HUES64 (cell line): ENCODE results near the gene LDLRAD4.

Experiments
- H3K27ac ChIP-seq: 2 replicates; pipeline ENCODE4 v1.7.0; 2013; ENCODE audit warnings: low read depth, low read length, inconsistent platforms
- H3K27me3 ChIP-seq: 2 replicates; pipeline ENCODE4 v1.6.1; 2013; ENCODE audit warnings: mild to moderate bottlenecking, low read length; ENCODE audit not compliant: insufficient read depth
- H3K36me3 ChIP-seq: 2 replicates; pipeline ENCODE4 v1.6.1; 2013; ENCODE audit warnings: mild to moderate bottlenecking, low read length; ENCODE audit not compliant: insufficient read depth
- H3K4me1 ChIP-seq: 2 replicates; pipeline ENCODE4 v1.6.1; 2013; ENCODE audit warnings: mild to moderate bottlenecking, low read length, moderate library complexity; ENCODE audit not compliant: insufficient read depth
- H3K4me3 ChIP-seq: 2 replicates; pipeline ENCODE4 v1.5.1; 2013; ENCODE audit warnings: mild to moderate bottlenecking, low read length, moderate library complexity
- H3K9ac ChIP-seq: 2 replicates; pipeline ENCODE4 v1.6.1; 2013; ENCODE audit warnings: mild to moderate bottlenecking, low read depth, low read length
- H3K9me3 ChIP-seq: 2 replicates; pipeline ENCODE4 v1.6.1; 2013; ENCODE audit warnings: low read depth, low read length; ENCODE audit not compliant: insufficient read depth
- WGBS: fragments of 150-250, 120-280 bp; methylation state at CpG from one replicate; pipeline ENCODE4 v1.1.7; 2013; ENCODE audit warnings: missing lambda C conversion rate; 5-methylcytosine and 5-hydroxymethylcytosine counted together

Gene LDLRAD4

DNA sequence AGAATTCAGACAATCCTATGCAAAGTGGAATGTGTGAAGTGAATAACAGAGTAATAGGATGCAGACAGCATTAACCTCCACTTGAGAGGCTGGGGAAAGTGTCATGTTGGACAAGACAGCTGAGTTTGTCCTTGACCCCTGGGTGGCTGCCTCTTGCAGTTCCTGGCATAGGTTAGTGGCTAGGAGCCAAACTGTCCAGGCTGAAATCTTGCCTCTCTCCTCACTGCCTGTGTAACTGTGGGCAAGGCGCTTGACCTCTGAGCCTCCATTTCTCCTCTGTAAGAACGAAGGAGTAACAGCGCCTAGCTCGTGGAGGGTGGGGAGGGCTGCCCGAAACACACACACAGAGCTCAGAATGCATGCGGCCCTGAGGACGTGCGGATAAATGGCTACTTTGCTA is 34.8 kb upstream of the LDLRAD4 start:
- Histone ChIP-seq H3K4me1 (0 out of 2 replicates have a peak, but pooled peaks cover 3% of the 10 kb centered on the region), H3K36me3 (no peaks in the 10 kb centered on the region), H3K27me3 (no peaks in the 10 kb centered on the region), H3K4me3 (no peak overlapping the region), H3K9ac (no peak overlapping the region), H3K9me3 (no peaks in the 10 kb centered on the region), H3K27ac (no peak overlapping the region)
- WGBS: 96% methylated on average over 8 of the region's 8 CpGs

DNA sequence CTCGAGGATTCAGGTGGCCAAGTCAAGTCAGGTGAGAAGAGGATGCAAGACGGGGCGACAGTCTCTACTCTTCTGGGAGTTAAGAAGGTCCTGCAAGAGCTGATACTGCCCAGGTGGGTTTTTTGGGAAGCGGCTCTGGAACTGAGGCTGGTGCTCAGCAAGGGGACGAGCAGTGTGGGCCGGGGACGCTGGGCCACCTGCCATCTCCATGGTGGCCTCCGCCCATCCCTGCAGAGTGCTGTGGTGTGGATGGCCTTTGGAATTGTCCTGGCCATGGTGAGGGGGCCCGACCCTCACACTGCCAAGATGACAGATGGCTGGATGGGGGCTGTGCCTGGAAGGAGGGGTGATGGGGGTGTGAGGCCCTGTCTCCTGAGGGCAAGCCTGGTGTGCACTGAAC is 34.2 kb upstream of the LDLRAD4 start:
- no peak overlapping the region for H3K27ac ChIP-seq
- no peak overlapping the region for H3K9ac ChIP-seq
- H3K4me1 ChIP-seq: 0 out of 2 replicates have a peak, but pooled peaks cover 3% of the 10 kb centered on the region
- no peaks in the 10 kb centered on the region for H3K36me3 ChIP-seq
- H3K27me3 ChIP-seq: no peaks in the 10 kb centered on the region
- H3K9me3 ChIP-seq: no peaks in the 10 kb centered on the region
- H3K4me3 ChIP-seq: no peak overlapping the region
- WGBS: 97% methylated on average over 9 of the region's 9 CpGs

- Histone ChIP-seq H3K4me3 (no peak overlapping the region), H3K9me3 (no peaks in the 10 kb centered on the region), H3K27ac (no peak overlapping the region), H3K4me1 (0 out of 2 replicates have a peak, but pooled peaks cover 2% of the 10 kb centered on the region), H3K27me3 (no peaks in the 10 kb centered on the region), H3K36me3 (no peaks in the 10 kb centered on the region), H3K9ac (no peak overlapping the region)
- WGBS: 89% methylated on average over 8 of the region's 8 CpGs
Measured at GRCh38 chr18:13185675-13186198, 32.8 kb upstream of the LDLRAD4 start.

GRCh38 chr18:13186687-13187086 is 31.9 kb upstream of the LDLRAD4 start:
- H3K36me3 ChIP-seq: no peaks in the 10 kb centered on the region
- H3K27ac ChIP-seq: no peak overlapping the region
- no peaks in the 10 kb centered on the region for H3K27me3 ChIP-seq
- no peaks in the 10 kb centered on the region for H3K9me3 ChIP-seq
- H3K4me3 ChIP-seq: no peak overlapping the region
- H3K4me1 ChIP-seq: peaks cover 4% of the 10 kb centered on the region; the same call in 1 of the 2 replicates
- no peak overlapping the region for H3K9ac ChIP-seq
- 80% methylated on average over 6 of the region's 6 CpGs for WGBS

- Histone ChIP-seq H3K9me3 (no peaks in the 10 kb centered on the region), H3K9ac (no peak overlapping the region), H3K27ac (no peak overlapping the region), H3K27me3 (no peaks in the 10 kb centered on the region), H3K4me3 (no peak overlapping the region), H3K4me1 (peaks cover 4% of the 10 kb centered on the region; the same call in 1 of the 2 replicates), H3K36me3 (no peaks in the 10 kb centered on the region)
- 94% methylated on average over 4 of the region's 4 CpGs for WGBS
Measured at GRCh38 chr18:13187498-13187897, 31.1 kb upstream of the LDLRAD4 start.

DNA sequence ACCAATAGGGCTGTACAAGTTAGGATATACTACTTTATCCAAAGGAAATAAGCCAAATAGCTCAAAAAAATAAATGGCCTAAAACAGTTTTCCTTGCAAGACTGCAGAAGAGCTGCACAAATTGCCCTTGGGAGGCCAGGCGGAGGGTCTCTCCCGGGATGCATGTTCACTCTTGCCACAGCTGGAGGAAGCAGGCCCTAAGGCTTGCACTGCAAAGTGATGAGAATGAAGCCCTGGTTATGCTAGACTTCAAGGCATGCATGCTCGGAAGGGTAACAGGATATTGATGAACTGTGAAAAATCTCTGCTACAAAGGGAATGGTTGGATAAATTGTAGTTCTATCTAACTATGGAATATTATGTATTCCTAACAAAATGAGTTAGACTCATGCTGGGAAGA is 27.5 kb upstream of the LDLRAD4 start:
- Histone ChIP-seq H3K4me1 (peaks cover 4% of the 10 kb centered on the region; the same call in 1 of the 2 replicates), H3K27ac (no peak overlapping the region), H3K27me3 (no peaks in the 10 kb centered on the region), H3K36me3 (no peaks in the 10 kb centered on the region), H3K9me3 (no peaks in the 10 kb centered on the region), H3K9ac (no peak overlapping the region), H3K4me3 (no peak overlapping the region)
- WGBS: 75% methylated on average over 3 of the region's 3 CpGs

- Histone ChIP-seq H3K27me3 (no peaks in the 10 kb centered on the region), H3K27ac (no peak overlapping the region), H3K4me1 (peaks cover 4% of the 10 kb centered on the region; the same call in 1 of the 2 replicates), H3K9me3 (no peaks in the 10 kb centered on the region), H3K36me3 (no peaks in the 10 kb centered on the region), H3K4me3 (no peak overlapping the region), H3K9ac (no peak overlapping the region)
- 72% methylated on average over 6 of the region's 7 CpGs for WGBS
Measured at GRCh38 chr18:13191779-13192178, 26.8 kb upstream of the LDLRAD4 start.

GRCh38 chr18:13192970-13193369 is 25.6 kb upstream of the LDLRAD4 start:
- no peaks in the 10 kb centered on the region for H3K36me3 ChIP-seq
- no peak overlapping the region for H3K27ac ChIP-seq
- no peak overlapping the region for H3K9ac ChIP-seq
- H3K4me3 ChIP-seq: no peak overlapping the region
- no peaks in the 10 kb centered on the region for H3K27me3 ChIP-seq
- H3K9me3 ChIP-seq: no peaks in the 10 kb centered on the region
- WGBS: no CpG with 5 or more reads among the region's 2 CpGs
- peaks cover 4% of the 10 kb centered on the region; the same call in 1 of the 2 replicates for H3K4me1 ChIP-seq

- no peak overlapping the region for H3K9ac ChIP-seq
- WGBS: 96% methylated on average over 2 of the region's 2 CpGs
Measured at GRCh38 chr18:13194239-13194638, 24.3 kb upstream of the LDLRAD4 start.

GRCh38 chr18:13198701-13199100 is 19.9 kb upstream of the LDLRAD4 start:
- Histone ChIP-seq H3K27me3 (no peaks in the 10 kb centered on the region), H3K27ac (no peak overlapping the region), H3K9me3 (peaks cover 17% of the 10 kb centered on the region), H3K4me1 (no peaks in the 10 kb centered on the region), H3K36me3 (no peaks in the 10 kb centered on the region), H3K9ac (no peak overlapping the region), H3K4me3 (no peak overlapping the region)
- 94% methylated on average over 2 of the region's 2 CpGs for whole genome bisulfite sequencing

More at GRCh38 chr18:13194239-13194638, 24.3 kb upstream of the LDLRAD4 start:
- H3K4me3 ChIP-seq: no peak overlapping the region
- H3K9me3 ChIP-seq: peaks cover 5% of the 10 kb centered on the region; the same call in 1 of the 2 replicates
- no peaks in the 10 kb centered on the region for H3K27me3 ChIP-seq
- H3K36me3 ChIP-seq: no peaks in the 10 kb centered on the region
- H3K4me1 ChIP-seq: peaks cover 4% of the 10 kb centered on the region; the same call in 1 of the 2 replicates
- no peak overlapping the region for H3K27ac ChIP-seq

DNA sequence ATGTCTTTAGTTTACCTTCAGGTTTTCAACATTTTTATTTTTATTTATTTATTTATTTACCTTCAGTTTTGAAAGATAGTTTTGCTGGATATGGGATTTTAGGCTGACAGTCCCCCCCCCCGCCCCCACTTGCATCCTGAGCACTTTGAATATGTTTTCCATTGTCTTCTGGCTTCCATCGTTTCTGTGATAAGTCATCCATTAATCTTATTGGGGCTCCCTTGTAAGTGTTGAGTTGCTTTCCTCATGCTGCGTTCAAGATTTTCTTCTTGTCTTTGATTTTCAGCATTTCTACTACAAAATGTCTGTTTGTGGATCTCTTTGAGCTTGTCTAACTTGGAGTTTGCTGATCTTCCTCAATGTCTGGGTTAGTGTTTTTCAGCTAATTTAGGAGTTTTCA is 19.4 kb upstream of the LDLRAD4 start:
- no peak overlapping the region for H3K4me3 ChIP-seq
- no peak overlapping the region for H3K9ac ChIP-seq
- WGBS: 89% methylated on average over 3 of the region's 3 CpGs
- peaks cover 17% of the 10 kb centered on the region for H3K9me3 ChIP-seq
- no peaks in the 10 kb centered on the region for H3K36me3 ChIP-seq
- H3K27ac ChIP-seq: no peak overlapping the region
- no peaks in the 10 kb centered on the region for H3K4me1 ChIP-seq
- no peaks in the 10 kb centered on the region for H3K27me3 ChIP-seq

GRCh38 chr18:13201292-13201691 is 17.3 kb upstream of the LDLRAD4 start:
- WGBS: 98% methylated on average over 3 of the region's 3 CpGs
- no peak overlapping the region for H3K4me3 ChIP-seq
- H3K27ac ChIP-seq: no peak overlapping the region
- H3K9me3 ChIP-seq: peaks cover 17% of the 10 kb centered on the region
- H3K36me3 ChIP-seq: no peaks in the 10 kb centered on the region
- no peak overlapping the region for H3K9ac ChIP-seq
- H3K27me3 ChIP-seq: no peaks in the 10 kb centered on the region
- no peaks in the 10 kb centered on the region for H3K4me1 ChIP-seq
